Esophagus squamous epithelium (tissue), 5 donors: Measurements from ENCODE around the gene PARP12. TPM values are rescaled to one million over a fixed set of nuclear protein-coding genes. Genes with fewer than 3 reads are reported as not detected.

ENCODE experiments used
- DNase-seq: peaks from one replicate; lab custom pipeline; 2025; lab: John Stamatoyannopoulos, UW
- H3K27ac ChIP-seq, 4 donors: fragments of 200-600 bp; sonication (generic); one replicate each; pipeline ENCODE4 v1.5.1; 2016 to 2019; ENCODE audit warnings: mild to moderate bottlenecking in 1 of 4
- H3K27me3 ChIP-seq, 4 donors: fragments of 200-600 bp; sonication (generic); 1 replicate in 3 of 4; 2 replicates in 1 of 4; pipeline versions ENCODE4 v1.5.1 to v1.6.0; 2017 to 2021; ENCODE audit warnings: antibody characterized with exemption in 1 of 4
- H3K36me3 ChIP-seq, 3 donors: fragments of 200-600 bp; sonication (generic); one replicate each; pipeline ENCODE4 v1.5.1; 2016 to 2019
- H3K4me1 ChIP-seq, 3 donors: fragments of 200-600 bp; sonication (generic); one replicate each; pipeline ENCODE4 v1.5.1; 2017 to 2019
- H3K4me3 ChIP-seq, 4 donors: fragments of 200-600 bp; sonication (generic); 1 replicate in 3 of 4; 2 replicates in 1 of 4; pipeline ENCODE4 v1.5.1; 2016 to 2019; ENCODE audit warnings: mild to moderate bottlenecking in 2 of 4, moderate library complexity in 1 of 4
- H3K9me3 ChIP-seq, 3 donors: fragments of 200-600 bp; sonication (generic); one replicate each; pipeline ENCODE4 v1.5.1; 2016 to 2019
- CTCF ChIP-seq, 6 experiments: fragments of 450-650 bp in 4 of 6; fragments of 200-600 bp in 2 of 6; sonication (generic) in 2 of 6; IDR thresholded peaks; one replicate each; pipeline ENCODE4 v1.5.1; 2016 to 2019; ENCODE audit warnings: antibody characterized with exemption in 6 of 6, mild to moderate bottlenecking in 4 of 6, moderate library complexity in 4 of 6
- POLR2A ChIP-seq, 4 donors: fragments of 450-650 bp; IDR thresholded peaks; one replicate each; pipeline ENCODE4 v1.6.1; 2017; ENCODE audit warnings: antibody characterized with exemption in 4 of 4, mild to moderate bottlenecking in 4 of 4, moderate library complexity in 3 of 4
- WGBS, 2 donors: methylation state at CpG; one replicate each; pipeline ENCODE4 v1.1.5; 2018; 5-methylcytosine and 5-hydroxymethylcytosine counted together
- intact Hi-C: fragments of 100-400 bp; cut with DNase I; formaldehyde crosslinking; loops from one replicate; pipeline ENCODE4 v1.15.0; 2022
- total RNA-seq, 4 donors: library from RNA; depleted of rRNA; stranded (reverse); fragments of >200 nt; gene quantifications; one replicate each; pipeline ENCODE4 v1.1.0, GENCODE V29; 2016
- donor health status: DM: yes; HTN: yes; CAD: no.

PARP12 gene
- total RNA-seq, 4 donors from 2014 or later: 17.0 to 28.6 (median 22.1) TPM

GRCh38 chr7:140036224-140036962 is 26.4 kb downstream of the PARP12 start:
- no peak for DNase-seq
- TF ChIP-seq POLR2A (IDR thresholded peaks at IDR 0.05): no peak
- TF ChIP-seq CTCF (IDR thresholded peaks at IDR 0.05): no peak
- H3K36me3 ChIP-seq: peaks cover 0 to 85% (median 16%) of the 10 kb centered on the region in 3 donors
- intact Hi-C loops: no loop called here
- H3K9me3 ChIP-seq: no peaks in the 10 kb centered on the region
- H3K4me1 ChIP-seq: no peaks in the 10 kb centered on the region
- 68 to 73% methylated on average over 9 to 11 of the region's 11 CpGs for WGBS, 2 donors
- no peak overlapping the region for H3K27ac ChIP-seq
- H3K4me3 ChIP-seq: no peak overlapping the region
- no peaks in the 10 kb centered on the region for H3K27me3 ChIP-seq

GRCh38 chr7:140035400-140036223 is 27.1 kb downstream of the PARP12 start:
- Histone ChIP-seq H3K27me3 (no peaks in the 10 kb centered on the region), H3K36me3 (peaks cover 0 to 85% (median 10%) of the 10 kb centered on the region in 3 donors), H3K4me3 (no peak overlapping the region), H3K27ac (no peak overlapping the region), H3K9me3 (no peaks in the 10 kb centered on the region), H3K4me1 (no peaks in the 10 kb centered on the region)
- TF ChIP-seq CTCF (IDR thresholded peaks at IDR 0.05): no peak
- no peak for TF ChIP-seq POLR2A (IDR thresholded peaks at IDR 0.05)
- WGBS, 2 donors: 77 to 80% methylated on average over 4 to 5 of the region's 7 CpGs
- no peak for DNase-seq
- intact Hi-C loops: no loop called here

GRCh38 chr7:140034421-140034820 is 28.3 kb downstream of the PARP12 start:
- Histone ChIP-seq H3K9me3 (no peaks in the 10 kb centered on the region), H3K27ac (no peak overlapping the region), H3K36me3 (peaks cover 0 to 80% (median 10%) of the 10 kb centered on the region in 3 donors), H3K4me3 (no peak overlapping the region), H3K4me1 (no peaks in the 10 kb centered on the region), H3K27me3 (no peaks in the 10 kb centered on the region)
- intact Hi-C loops: no loop called here
- DNase-seq: no peak
- no peak for TF ChIP-seq CTCF (IDR thresholded peaks at IDR 0.05)
- no peak for TF ChIP-seq POLR2A (IDR thresholded peaks at IDR 0.05)

GRCh38 chr7:140033779-140034363 is 28.9 kb downstream of the PARP12 start:
- no peak for DNase-seq
- intact Hi-C loops: no loop called here
- Histone ChIP-seq H3K27ac (no peak overlapping the region), H3K9me3 (no peaks in the 10 kb centered on the region), H3K36me3 (peaks cover 0 to 76% (median 10%) of the 10 kb centered on the region in 3 donors), H3K4me3 (no peak overlapping the region), H3K4me1 (no peaks in the 10 kb centered on the region), H3K27me3 (no peaks in the 10 kb centered on the region)
- no peak for TF ChIP-seq POLR2A (IDR thresholded peaks at IDR 0.05)
- TF ChIP-seq CTCF (IDR thresholded peaks at IDR 0.05): no peak
- WGBS, 2 donors: 62 to 75% methylated on average over 13 to 14 of the region's 14 CpGs
